ENCODE measurements around the gene ACSF3.

The ACSF3 gene

GRCh38 chr16:89093602-89094251 lies at the start of gene ACSF3:
TSS of gene ACSF3 (plus strand) at chr16:89093852. CDS start at chr16:89100682, 6,830 bp downstream.
- peak; percentile 54 for DNase-seq (ENCODE audit: low spot score)

DNA sequence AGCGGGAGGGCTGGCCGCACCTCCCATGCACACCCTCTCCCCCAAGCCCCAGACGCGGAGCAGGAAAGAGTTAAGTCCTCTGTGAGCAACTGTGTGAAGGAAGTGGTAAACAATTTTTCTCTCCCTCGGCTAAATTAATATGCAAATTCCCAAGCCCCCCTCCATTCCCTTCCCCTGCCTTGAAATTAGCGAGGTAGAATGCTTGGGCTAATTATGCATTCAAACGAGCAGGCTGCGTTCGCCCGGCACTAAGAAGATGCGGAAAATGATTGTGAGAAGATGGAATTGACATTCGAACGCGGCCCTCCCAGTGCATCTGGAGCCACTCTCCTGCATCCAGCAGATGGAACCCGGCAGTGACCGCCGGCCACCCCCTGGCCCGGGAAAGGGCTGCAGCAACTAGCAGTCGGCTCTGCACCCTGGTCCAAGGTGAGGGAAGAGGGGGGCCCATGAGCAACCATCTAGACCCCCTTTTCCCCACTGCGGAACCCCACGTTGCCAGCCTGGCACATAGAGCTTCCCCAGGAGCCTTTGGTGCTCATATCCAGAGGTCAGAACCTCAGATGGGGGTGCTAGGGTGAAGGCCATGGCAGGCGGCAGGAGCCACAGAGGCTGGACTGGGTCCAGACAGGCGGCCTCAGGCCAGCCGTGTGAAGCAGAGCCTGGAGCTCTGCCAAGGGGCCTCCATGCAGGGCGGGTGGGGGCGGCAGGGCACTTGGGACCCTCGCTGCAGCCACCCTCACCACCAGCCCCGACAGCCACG lies 49.1 kb upstream of the ACSF3 start:
- DNase-seq (ENCODE audit: low spot score), result no peak

- DNase-seq (ENCODE audit: low spot score), result no peak
Observed at GRCh38 chr16:89045181-89045815, 48.4 kb upstream of the ACSF3 start.

GRCh38 chr16:89045881-89046280 lies 47.8 kb upstream of the ACSF3 start:
- no peak for DNase-seq (ENCODE audit: low spot score)

GRCh38 chr16:89046491-89046890 lies 47.2 kb upstream of the ACSF3 start:
- DNase-seq (ENCODE audit: low spot score), result no peak

DNA sequence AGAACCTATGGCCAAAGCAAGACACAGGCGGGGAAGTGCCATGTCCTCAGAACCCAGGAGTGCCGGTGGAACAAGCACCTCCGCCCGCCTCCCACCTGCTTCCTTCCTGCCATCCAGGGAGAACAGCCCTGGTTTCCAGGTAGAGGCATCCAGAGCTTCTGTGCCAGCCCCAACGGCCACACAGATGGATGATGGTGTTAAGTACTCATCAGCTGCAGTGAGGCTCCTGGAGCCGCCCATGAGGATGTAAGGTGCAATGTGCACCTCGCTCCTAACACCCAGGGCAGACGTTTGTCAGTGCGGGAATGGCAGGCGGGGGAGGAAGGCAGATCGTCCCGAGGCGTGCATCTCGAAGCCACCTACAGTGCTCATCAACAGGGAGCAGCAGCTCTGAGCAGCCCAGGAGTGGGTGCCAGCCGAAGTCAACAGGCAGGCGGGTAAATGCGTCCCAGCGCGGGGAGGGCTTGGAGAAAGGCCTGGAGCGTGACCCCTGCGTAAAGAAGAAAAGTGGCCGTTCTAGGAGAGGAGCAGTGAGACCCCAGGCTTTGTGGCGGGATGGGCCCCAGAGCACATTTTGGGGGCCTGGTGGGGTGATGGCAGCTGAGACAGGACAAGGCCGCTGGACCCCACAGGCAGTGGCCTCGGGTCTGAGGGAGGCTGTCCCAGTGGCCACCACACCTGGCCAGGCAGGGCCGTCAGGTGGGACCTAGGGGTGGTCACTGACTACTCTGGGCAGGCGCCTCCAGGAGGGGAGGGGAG lies 46.1 kb upstream of the ACSF3 start:
- peak; percentile 78 for DNase-seq (ENCODE audit: low spot score)

GRCh38 chr16:89048090-89048725 lies 45.4 kb upstream of the ACSF3 start:
- no peak for DNase-seq (ENCODE audit: low spot score)

DNA sequence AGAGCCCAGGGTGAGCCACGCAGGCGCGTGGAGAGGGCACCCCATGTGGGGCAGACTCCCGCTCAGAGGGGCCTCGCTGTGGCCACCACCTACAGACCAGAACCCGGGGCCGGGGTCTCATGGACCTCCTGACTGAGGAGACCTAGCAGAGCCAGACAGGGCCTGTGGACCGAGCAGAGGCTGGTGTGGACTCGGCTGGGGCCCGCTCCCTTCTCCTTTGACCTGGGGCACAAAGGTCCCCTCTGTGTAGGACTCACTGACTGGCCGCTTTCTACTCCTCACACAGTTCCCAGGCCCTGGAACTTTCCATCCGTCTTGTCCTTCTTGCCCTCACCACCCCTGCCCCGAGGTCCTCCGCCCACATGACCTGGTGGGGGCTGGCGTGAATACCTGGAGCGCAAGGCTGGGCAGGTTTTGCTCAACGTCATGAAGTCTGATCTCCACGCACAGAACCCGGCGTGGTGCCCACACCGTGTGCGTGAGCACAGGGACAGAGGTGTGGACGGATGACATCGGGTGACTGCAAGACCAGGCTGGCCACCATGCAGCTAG lies 44.7 kb upstream of the ACSF3 start:
- no peak for DNase-seq (ENCODE audit: low spot score)

DNA sequence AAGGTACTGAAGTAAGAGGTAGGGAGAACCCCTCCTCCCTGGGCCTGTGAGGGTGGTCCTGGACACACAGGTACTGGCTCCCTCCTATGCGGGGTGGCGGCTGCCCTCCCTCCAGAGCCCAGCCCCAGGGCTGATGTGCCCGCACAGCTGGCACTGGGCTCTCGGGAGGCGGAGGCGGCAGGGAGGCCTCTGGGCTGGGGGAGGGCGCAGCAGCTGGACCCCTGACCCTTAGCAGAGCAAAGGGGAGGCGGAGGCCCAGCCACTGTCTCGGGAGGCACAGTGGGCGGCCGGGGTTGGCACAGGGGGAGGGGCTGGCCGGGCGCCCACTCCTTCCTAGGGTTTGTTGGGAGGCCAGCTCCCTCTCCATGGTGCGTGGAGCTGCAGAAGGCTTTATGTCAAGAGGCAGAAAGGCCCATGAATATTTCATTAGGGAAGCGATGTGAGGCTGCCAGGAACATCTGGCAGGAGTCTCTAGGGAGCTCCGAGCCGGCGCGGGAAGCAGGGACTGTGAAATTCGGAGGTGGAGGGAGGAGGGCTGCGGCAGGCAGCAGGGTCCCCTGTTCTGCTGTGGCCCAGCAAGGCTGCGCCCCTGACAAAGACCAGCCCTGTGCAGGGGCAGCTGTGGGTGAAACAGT lies 44.1 kb upstream of the ACSF3 start:
- peak; percentile 44 for DNase-seq (ENCODE audit: low spot score)

- no peak for DNase-seq (ENCODE audit: low spot score)
Observed at GRCh38 chr16:89050119-89050867, 43.4 kb upstream of the ACSF3 start.

DNA sequence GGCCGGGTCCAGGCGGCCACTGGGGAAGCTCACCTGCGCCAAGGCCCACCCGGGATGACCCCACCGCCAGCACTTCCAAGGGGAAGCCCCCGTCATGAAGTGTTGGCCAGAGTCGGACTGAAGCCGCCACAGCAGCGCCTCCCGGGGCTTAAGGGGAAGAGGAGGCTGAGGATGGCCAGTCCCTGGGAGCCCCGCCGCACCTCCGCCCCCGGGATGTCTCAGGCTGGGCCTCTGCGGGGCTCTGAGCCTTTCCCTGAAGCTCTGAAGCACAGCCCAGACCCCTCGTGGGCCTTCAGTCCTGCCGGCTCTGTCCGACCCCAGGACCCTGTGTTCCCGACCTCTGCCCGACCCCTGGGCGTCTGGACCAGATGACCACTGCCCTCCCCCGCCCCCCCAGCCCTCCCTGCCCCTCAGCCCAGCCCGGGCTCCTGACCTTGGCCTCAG lies 42.8 kb upstream of the ACSF3 start:
- DNase-seq (ENCODE audit: low spot score), result no peak

DNA sequence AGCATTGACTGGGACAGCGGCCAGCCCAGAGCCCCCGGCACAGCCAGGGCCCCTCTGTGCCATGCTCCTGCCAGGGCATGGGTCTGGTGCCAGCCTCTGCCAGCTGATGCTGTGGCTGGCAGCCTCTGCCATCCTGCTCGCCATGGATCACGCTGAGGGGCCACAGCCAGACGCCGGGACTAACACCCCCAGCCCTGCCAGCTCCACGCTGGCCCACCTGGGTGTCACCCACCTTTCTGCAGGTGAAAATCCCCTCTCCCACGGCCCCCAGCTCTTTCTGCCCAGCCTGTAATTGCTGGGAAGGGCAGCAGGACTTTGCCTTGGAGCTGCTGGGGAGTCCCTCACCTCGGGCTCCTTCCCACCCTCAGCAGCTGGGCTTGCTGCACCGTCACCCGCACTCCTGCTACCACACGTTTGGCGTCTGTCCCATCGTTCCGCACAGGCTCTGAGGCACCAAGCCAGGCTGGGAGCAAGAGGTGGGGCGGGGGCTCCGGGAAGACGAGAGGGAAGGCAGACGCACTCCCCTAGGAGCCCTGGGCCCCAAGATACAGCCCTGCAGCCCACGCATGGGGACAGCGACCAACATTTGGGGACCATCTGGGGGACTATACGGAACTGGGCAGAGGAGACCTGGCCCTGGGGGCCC lies 42.0 kb upstream of the ACSF3 start:
- DNase-seq (ENCODE audit: low spot score), result no peak

DNA sequence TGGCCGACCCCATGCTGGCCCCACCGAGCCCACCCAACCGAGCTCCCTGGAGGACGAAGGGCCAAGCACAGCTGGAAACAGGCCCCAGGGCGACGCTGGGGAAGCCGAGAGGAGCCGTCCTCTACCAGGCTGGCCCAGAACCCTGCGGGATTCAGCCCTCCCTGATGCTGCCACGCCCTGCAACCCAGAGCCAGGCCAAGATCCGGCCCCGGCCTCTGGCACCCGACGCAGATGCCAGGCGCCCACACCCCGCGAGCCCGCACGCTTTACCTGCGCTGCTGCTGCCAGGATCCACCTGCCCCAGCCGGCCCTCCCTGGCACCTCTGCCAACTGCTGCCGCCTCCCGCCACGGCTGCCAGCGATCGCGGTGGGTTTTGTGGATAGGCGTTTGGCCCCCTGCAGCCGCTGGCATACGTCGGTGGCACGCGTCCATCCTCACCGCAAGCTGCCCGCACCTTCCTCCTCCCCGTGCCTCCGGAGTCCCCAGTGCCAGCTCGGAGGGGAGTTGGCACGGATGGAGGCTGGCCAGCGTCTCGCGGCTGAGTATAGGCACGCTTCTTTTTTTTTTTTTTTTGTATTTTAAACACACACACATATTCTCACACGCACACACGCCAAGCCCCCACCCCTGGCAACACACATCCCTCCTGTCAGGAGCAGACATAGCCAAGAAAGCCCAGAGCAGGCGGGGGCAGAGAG lies 41.3 kb upstream of the ACSF3 start:
- DNase-seq (ENCODE audit: low spot score), result no peak

GRCh38 chr16:89052890-89053724 lies 40.5 kb upstream of the ACSF3 start:
- peak; percentile 36 for DNase-seq (ENCODE audit: low spot score)

GRCh38 chr16:89053725-89054029 lies 40.0 kb upstream of the ACSF3 start:
- DNase-seq (ENCODE audit: low spot score), result no peak

GRCh38 chr16:89054261-89054661 lies 39.4 kb upstream of the ACSF3 start:
- no peak for DNase-seq (ENCODE audit: low spot score)

GRCh38 chr16:89054714-89055113 lies 38.9 kb upstream of the ACSF3 start:
- DNase-seq (ENCODE audit: low spot score), result no peak

DNA sequence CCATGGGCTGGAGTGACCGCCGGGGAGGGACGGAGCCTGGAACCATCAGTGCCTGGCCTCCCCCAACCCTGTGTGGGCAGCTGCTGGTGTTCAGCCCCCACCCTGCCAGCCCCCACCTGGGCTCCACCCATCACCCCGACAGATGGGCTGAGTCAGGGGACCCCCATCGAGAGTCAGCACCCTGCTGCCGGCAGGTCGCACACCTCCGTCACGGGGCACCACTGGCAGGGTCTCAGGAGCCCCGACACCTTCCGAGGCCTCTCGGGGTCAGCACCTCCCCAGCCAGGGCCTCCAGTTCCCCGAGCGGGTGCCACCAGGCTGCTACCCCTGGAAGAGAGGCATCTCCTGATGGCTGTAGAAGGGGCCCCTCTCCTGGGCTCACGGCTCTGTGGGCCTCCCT lies 38.3 kb upstream of the ACSF3 start:
- no peak for DNase-seq (ENCODE audit: low spot score)

All from putamen (tissue), 1 donor.